GM18858 (cell line): ENCODE measurements around the gene CELF2.
A peak's percentile ranks its signal among the peaks of the same experiment; 100 is the strongest.

ENCODE experiments used
- ATAC-seq: cut with Tn5 transposase; IDR thresholded peaks from one replicate; pipeline ENCODE4 v1.9.1; 2021; ENCODE audit not compliant: unreplicated experiment

The CELF2 gene

GRCh38 chr10:11262494-11263345 is 245.0 kb downstream of the CELF2 start:
- no peak for ATAC-seq

DNA sequence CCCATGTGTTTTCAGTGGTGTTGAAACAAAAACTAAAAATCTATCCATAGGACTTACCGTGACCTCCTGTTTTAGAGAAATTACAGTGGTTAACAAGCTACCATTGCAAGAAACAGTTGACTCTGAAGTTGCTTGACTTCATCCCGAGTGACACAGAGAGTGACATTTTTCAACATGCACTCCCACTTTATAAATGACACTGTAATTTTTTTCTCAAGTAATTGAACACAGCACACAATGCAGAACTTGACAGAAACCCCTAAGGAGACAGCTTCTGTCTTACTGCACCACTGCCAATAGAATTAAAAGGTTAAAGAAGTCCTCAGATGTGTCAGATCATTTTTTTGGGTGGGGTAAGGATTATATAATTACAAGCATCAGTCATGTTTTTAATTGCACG is 246.1 kb downstream of the CELF2 start:
- no peak for ATAC-seq

DNA sequence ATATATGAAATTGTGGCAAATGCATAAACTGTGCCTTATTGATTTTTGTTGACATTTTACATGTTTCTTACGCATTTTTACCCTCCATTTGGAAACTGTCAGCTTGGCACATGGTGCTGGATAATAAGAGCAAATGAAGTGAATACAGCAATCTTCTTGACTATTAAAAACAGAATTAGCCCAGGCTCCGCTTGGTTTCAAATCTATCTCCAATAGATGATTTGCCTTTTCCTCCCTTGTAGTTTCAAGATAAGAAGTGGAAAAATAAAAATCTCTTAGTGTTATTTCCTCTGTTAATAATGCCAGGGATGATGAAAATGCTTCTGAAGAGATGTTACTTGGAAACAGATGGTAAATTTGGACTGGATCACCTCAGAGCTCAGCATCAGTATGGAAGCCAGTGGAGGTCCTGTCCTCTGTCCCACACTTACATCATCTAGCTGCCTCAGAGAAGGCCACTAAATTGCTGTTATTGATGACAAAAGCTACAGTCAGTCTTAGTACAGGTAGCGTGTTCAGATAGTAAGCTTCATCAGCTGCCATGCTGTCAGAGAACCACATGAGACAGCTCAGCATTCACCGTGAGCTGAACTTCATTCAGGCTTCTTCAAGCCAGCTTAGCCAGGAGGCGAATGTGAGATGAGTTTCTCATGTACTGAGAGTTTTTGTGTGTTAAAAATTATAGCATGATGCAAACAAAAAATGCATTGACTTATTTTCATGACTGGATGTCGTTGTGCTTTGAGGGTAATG is 246.8 kb downstream of the CELF2 start:
- no peak for ATAC-seq

GRCh38 chr10:11265484-11265883 is 247.8 kb downstream of the CELF2 start:
- no peak for ATAC-seq

DNA sequence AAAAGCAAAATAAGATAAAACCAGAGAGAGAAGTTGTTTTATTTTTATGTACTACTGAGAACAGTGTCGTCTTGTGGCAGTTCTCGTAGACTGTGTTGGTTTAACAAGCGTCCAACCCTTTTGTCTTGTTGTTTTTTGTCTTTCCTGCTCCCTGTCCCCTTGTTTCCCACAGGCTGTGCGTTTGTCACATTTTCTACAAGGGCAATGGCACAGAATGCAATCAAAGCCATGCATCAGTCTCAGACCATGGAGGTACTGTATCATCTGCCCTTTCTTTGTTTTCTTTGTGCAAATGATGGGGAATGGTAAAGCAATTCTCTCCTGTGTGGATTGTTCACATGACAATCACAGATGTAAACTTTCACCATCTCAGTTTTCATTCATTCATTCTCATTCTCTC is 248.8 kb downstream of the CELF2 start:
- ATAC-seq, result no peak

DNA sequence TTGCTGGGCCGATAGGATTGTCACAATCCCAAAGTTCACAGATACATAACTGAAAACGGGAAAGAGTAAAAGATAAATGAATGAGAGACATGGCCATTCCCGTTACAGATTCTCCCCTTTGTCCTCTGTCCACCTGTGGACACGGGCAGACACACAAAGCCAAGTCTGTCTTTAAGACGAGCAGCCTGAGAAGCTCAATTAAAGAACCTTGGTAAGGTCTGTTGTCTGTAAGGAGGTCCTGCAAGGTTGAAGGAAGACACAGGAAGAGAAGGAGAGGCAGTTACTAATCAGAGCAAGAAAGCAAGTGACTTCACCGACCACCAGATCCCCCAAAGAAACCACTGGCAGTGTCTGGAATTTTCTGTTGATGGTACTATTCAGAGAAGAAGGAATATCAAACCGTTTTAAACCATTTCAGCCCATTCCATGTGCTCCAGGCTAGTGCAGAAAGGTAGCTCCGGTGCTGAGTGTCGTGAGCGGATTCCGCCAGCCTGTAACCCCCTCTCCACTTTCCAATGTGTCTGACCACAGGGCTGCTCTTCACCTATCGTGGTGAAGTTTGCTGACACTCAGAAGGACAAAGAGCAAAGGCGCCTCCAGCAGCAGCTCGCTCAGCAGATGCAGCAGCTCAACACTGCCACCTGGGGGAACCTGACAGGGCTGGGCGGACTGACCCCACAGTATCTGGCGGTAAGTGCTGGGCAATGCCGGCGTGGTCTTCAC is 252.6 kb downstream of the CELF2 start:
- peak; percentile 34 for ATAC-seq

DNA sequence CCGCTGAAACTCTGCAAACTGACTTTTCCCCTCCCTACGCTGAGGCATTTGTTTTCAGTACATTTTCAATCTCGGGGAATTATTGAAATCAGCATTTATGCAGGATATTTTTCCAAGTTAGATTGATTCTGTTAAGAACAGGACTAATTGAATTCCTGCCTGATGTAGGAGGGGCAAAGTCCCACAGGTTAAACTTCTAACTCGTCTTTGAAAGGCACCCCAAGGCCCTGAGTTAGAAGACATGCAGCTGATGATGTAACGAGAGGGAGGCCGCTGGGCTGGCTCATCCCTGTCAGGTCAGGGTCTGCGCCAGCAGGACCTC is 253.1 kb downstream of the CELF2 start:
- ATAC-seq, result no peak

- peak; percentile 68 for ATAC-seq
These were observed 255.3 kb downstream of the CELF2 start for GRCh38 chr10:11272915-11273389.

DNA sequence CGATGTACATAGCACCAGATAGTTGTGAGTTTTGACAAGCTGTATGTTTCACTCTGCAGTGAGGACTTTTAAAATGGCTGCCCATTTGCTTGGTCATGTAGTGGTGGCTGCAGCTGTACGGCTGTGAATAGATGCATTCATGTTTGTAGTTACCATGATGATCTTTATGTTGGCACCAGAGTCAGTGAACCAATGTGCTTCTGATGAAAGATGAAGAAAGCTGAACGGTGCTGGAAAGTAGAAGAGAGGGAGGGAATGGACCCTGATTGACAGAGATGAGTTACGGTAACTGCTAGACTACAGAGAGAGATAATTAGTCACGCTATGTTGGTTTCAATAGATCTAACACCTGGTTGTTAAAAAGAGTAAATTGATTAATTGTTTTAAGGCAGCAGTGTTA is 256.8 kb downstream of the CELF2 start:
- no peak for ATAC-seq

DNA sequence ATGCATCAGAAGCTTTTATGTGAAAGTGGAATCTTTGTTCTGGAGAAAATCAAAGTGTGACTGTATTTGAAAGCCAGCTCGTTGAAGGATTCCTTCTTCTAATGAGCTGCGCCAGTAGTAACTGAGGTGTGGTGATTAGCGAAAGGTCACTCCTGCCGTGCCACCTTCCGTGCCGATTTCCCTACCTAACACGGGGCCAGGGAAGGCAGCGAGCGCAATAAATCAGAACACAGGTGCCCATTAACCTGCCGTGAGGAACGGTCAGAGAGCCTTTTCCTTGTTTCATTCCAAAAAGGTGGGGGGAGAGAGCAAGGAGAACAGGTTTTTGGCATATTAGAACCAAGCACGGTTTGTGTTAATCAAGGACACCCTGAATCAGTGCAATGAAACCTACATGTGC is 258.0 kb downstream of the CELF2 start:
- ATAC-seq, result no peak

DNA sequence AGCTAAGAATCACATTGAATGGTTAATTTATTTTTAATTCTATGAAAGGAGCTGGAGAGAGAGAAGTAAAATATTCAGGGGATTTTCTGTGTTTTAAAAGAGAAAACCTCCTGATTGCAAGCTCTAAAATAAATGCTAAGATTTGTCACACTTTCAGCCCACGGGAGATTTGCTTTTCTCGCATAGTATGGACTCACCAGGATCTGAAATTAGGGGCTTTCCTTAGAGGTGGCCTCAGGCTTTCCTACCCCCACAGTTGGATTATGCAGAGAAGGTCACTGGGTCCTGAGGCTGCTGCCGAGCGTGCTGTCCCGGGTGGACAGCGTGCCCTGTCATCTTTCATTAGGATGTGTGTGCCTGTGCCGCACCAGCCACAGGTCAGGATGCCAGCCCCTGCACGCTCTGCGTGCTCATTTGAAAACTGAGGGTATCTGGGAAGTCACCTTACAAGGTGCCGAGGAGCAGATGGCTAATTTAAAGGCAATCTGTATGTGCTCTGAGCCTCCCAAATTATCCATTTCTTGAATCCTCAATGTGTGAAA is 258.8 kb downstream of the CELF2 start:
- ATAC-seq, result no peak

- no peak for ATAC-seq
These were observed 261.6 kb downstream of the CELF2 start for GRCh38 chr10:11279314-11279713.

DNA sequence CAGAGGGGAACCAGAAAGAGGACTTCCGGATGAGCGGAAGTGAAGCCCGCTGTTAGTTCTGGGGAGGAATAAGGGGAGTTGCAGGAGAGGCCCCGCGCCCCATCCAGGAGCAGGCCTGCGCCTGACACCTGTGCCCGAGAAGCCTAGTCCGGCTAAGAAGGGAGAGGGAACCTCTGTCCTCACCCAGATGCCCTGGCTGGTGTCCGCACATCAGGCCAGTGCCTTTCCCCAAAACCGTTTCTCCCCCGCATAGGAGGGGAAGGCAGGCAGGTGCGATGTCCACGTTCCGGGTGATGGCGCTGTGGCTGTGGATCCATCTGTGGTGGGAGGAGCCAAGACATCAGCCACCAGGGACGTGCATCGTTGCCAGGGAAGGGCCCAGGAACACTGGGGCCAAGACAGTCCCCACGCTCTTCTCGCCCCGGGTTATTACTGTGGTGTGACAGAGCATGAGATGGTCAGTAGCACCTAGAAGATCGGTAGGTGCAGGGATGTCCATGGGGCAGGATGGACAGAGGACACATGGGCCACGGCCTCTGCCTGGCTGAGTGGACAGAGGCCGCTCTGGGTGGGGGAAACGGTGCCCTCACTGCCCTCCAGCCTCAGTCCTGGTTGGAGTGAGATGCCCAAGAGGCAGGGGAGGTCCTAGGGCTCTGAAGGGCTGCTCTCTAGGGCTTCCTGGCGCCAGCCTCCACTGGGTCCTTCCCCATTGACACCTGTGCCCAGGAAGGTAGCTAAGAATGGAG is 262.7 kb downstream of the CELF2 start:
- no peak for ATAC-seq

- no peak for ATAC-seq
These were observed 264.5 kb downstream of the CELF2 start for GRCh38 chr10:11282156-11282555.

DNA sequence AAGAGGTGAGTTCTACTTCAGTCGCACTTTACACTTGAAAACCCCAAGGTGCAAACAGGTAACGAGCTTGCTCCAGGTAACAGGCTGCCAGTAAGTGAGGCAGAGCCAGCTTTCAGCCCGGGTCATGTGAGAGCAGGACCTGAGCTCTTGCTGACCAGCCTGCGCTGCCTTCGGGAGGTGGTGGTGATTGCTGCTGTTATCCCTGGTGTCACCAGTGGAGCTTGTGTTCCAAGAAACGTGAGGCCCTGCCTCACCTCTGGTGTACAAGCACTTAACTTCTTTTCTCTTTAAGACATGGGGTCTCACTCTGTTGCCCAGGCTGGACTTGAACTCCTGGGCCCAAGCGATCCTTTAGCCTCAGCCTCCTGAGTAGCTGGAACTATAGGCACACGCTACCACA is 265.0 kb downstream of the CELF2 start:
- no peak for ATAC-seq

- ATAC-seq, result no peak
These were observed 266.8 kb downstream of the CELF2 start for GRCh38 chr10:11284291-11285085.

GRCh38 chr10:11285171-11285570 is 267.5 kb downstream of the CELF2 start:
- no peak for ATAC-seq

DNA sequence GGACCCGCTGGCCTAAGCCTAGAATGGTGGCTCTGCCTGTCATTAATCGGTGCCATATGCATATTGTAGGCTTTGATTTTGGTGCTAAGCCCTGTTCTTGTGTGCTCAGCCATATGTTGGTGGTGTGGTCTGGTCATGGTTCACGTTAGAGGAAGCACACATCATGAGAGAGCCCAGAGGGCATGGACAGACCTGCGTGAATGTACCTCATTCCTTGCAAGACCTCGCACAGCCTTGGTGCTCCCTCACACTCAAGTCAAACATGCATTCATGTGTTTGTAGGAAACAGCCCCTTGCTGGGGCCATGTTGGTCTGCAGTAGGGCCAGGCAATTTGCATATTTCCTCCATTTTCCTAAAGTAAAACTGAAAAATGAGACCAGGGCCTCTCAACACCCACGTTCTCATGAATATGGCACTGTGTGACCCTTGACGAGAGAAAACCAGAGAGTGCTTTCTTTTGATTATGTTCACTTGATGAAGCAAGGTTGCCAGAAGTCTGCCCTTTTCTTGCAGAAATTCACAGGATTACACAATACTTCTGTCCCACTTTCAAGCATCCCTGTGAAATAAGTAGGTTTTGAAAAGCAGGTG is 268.7 kb downstream of the CELF2 start:
- ATAC-seq, result peak; percentile 88

DNA sequence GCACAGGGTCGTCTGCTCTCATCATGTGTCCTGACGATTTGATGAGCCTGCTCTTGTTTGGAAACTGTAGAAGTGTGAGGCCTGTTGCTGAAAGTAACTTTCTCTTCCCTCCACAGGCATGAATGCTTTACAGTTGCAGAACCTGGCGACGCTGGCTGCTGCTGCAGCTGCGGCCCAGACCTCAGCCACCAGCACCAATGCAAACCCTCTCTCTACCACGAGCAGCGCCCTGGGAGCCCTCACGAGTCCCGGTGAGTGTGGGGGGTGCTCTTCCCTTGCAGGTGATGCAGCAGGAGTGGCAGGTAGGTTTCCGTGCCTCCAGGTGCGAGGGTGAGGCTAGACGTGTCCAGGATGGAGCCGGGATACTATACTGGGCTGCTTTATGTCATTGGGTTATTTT is 270.6 kb downstream of the CELF2 start:
- ATAC-seq, result no peak
